HG03064 (cell line): ENCODE results near the gene PROM1.

Experiments used
- ATAC-seq: cut with Tn5 transposase; IDR thresholded peaks from one replicate; pipeline ENCODE4 v1.9.1; 2021; ENCODE audit warnings: low read depth; ENCODE audit not compliant: unreplicated experiment

Gene PROM1

GRCh38 chr4:16031546-16032395 lies 52.1 kb downstream of the PROM1 start:
- no peak for ATAC-seq

GRCh38 chr4:16029886-16030285 lies 53.9 kb downstream of the PROM1 start:
- no peak for ATAC-seq

GRCh38 chr4:16029262-16029661 lies 54.6 kb downstream of the PROM1 start:
- no peak for ATAC-seq

GRCh38 chr4:16027626-16028025 lies 56.2 kb downstream of the PROM1 start:
- ATAC-seq, result no peak

GRCh38 chr4:16027114-16027513 lies 56.7 kb downstream of the PROM1 start:
- no peak for ATAC-seq

- ATAC-seq, result no peak
Observed at GRCh38 chr4:16026160-16026761, 57.6 kb downstream of the PROM1 start.

GRCh38 chr4:16025268-16025667 lies 58.6 kb downstream of the PROM1 start:
- no peak for ATAC-seq

GRCh38 chr4:16023776-16024408 lies 59.9 kb downstream of the PROM1 start:
- no peak for ATAC-seq

GRCh38 chr4:16021804-16022560 lies 61.8 kb downstream of the PROM1 start:
- ATAC-seq, result no peak

GRCh38 chr4:16019649-16020048 lies 64.2 kb downstream of the PROM1 start:
- no peak for ATAC-seq

- no peak for ATAC-seq
Observed at GRCh38 chr4:16018841-16019240, 65.0 kb downstream of the PROM1 start.

- no peak for ATAC-seq
Observed at GRCh38 chr4:16018061-16018676, 65.7 kb downstream of the PROM1 start.

- no peak for ATAC-seq
Observed at GRCh38 chr4:16016536-16016935, 67.3 kb downstream of the PROM1 start.

- ATAC-seq, result no peak
Observed at GRCh38 chr4:16011173-16011572, 72.7 kb downstream of the PROM1 start.

GRCh38 chr4:16009153-16009552 lies 74.7 kb downstream of the PROM1 start:
- ATAC-seq, result no peak

- ATAC-seq, result no peak
Observed at GRCh38 chr4:16007471-16008095, 76.2 kb downstream of the PROM1 start.

- no peak for ATAC-seq
Observed at GRCh38 chr4:16006771-16007446, 76.9 kb downstream of the PROM1 start.

- ATAC-seq, result no peak
Observed at GRCh38 chr4:16005676-16006075, 78.1 kb downstream of the PROM1 start.

- peak; percentile 60 for ATAC-seq
Observed at GRCh38 chr4:16001484-16001858, 82.4 kb downstream of the PROM1 start.
